Measurements from ENCODE around the gene ZKSCAN4. TPM values are rescaled to one million over a fixed set of nuclear protein-coding genes. Genes with fewer than 3 reads are reported as not detected.

ZKSCAN4 gene
- polyA plus RNA-seq, 1 donor (not counting 4 experiments of a cell fraction or from before 2014, with no cell fraction given) = 3.5 TPM

GRCh38 chr6:28224131-28225055 is 27.7 kb downstream of the ZKSCAN4 start:
- Histone ChIP-seq H3K27me3 (ENCODE audit: control insufficient read depth, extremely low read depth, insufficient read depth, low read length) (no peaks in the 10 kb centered on the region), H3K4me3 (ENCODE audit: control insufficient read depth in 2 of 3, extremely low read depth in 1 of 3, insufficient read depth in 2 of 3, low read depth in 1 of 3, low read length in 3 of 3) (peak overlapping the region; percentile 73 to 88 (median 83)), H3K27ac (ENCODE audit: control insufficient read depth, insufficient read depth, low read length) (peak overlapping the region; percentile 60), H3K9ac (ENCODE audit: control insufficient read depth, extremely low read depth, insufficient read depth, low read length) (peak overlapping the region; percentile 79), H3K9me1 (ENCODE audit: control insufficient read depth, extremely low read depth, insufficient read depth, low read length) (no peaks in the 10 kb centered on the region), H3K79me2 (ENCODE audit: control insufficient read depth, insufficient read depth, low read length) (no peaks in the 10 kb centered on the region), H2AFZ (ENCODE audit: control insufficient read depth, low read length) (peak overlapping the region; percentile 96), H3K36me3 (ENCODE audit: control insufficient read depth in 2 of 2, extremely low read depth in 1 of 2, insufficient read depth in 2 of 2, low read length in 2 of 2) (peaks cover 8 to 14% of the 10 kb centered on the region in 2 experiments), H3K4me2 (ENCODE audit: control insufficient read depth, extremely low read depth, insufficient read depth, low read depth, low read length) (peak overlapping the region; percentile 80), H3K9me3 (ENCODE audit: control insufficient read depth, low read depth, low read length) (no peaks in the 10 kb centered on the region), H4K20me1 (ENCODE audit: control insufficient read depth, extremely low read depth, insufficient read depth, low read length) (no peaks in the 10 kb centered on the region), H3K4me1 (ENCODE audit: control insufficient read depth, extremely low read depth, insufficient read depth, low read length) (peaks cover 12% of the 10 kb centered on the region)
- FAIRE-seq = no peak
- TF ChIP-seq EZH2 (IDR thresholded peaks at IDR 0.05; ENCODE audit: low read length) (no peak), CTCF (optimal IDR thresholded peaks at IDR 0.05 in 1 of 3, IDR thresholded peaks at IDR 0.05 in 1 of 3, conservative IDR thresholded peaks at IDR 0.05 in 1 of 3; ENCODE audit: extremely low read depth in 1 of 3, insufficient read depth in 2 of 3, low read length in 3 of 3) (no peak)
- no peak for DNase-seq (ENCODE audit: low read depth, low spot score)
- dilution Hi-C loops (cut with MboI; ENCODE audit: extremely low pct_ligation_motif_present, low sequenced_read_pairs) = no loop called here

- H3K79me2 ChIP-seq (ENCODE audit: control insufficient read depth, insufficient read depth, low read length) = no peaks in the 10 kb centered on the region
- no peaks in the 10 kb centered on the region for H3K36me3 ChIP-seq (ENCODE audit: control insufficient read depth in 2 of 2, extremely low read depth in 1 of 2, insufficient read depth in 2 of 2, low read length in 2 of 2)
- H3K9me3 ChIP-seq (ENCODE audit: control insufficient read depth, low read depth, low read length) = no peaks in the 10 kb centered on the region
- no peak for FAIRE-seq
- H3K27ac ChIP-seq (ENCODE audit: control insufficient read depth, insufficient read depth, low read length) = no peak overlapping the region
- TF ChIP-seq EZH2 (IDR thresholded peaks at IDR 0.05; ENCODE audit: low read length) (no peak), CTCF (optimal IDR thresholded peaks at IDR 0.05 in 1 of 3, IDR thresholded peaks at IDR 0.05 in 1 of 3, conservative IDR thresholded peaks at IDR 0.05 in 1 of 3; ENCODE audit: extremely low read depth in 1 of 3, insufficient read depth in 2 of 3, low read length in 3 of 3) (no peak)
- DNase-seq (ENCODE audit: low read depth, low spot score) = no peak
- H3K27me3 ChIP-seq (ENCODE audit: control insufficient read depth, extremely low read depth, insufficient read depth, low read length) = no peaks in the 10 kb centered on the region
- H3K4me3 ChIP-seq (ENCODE audit: control insufficient read depth in 2 of 3, extremely low read depth in 1 of 3, insufficient read depth in 2 of 3, low read depth in 1 of 3, low read length in 3 of 3) = no peak overlapping the region
- no peaks in the 10 kb centered on the region for H4K20me1 ChIP-seq (ENCODE audit: control insufficient read depth, extremely low read depth, insufficient read depth, low read length)
- H2AFZ ChIP-seq (ENCODE audit: control insufficient read depth, low read length) = no peak overlapping the region
- no peak overlapping the region for H3K4me2 ChIP-seq (ENCODE audit: control insufficient read depth, extremely low read depth, insufficient read depth, low read depth, low read length)
- no peak overlapping the region for H3K9ac ChIP-seq (ENCODE audit: control insufficient read depth, extremely low read depth, insufficient read depth, low read length)
- H3K9me1 ChIP-seq (ENCODE audit: control insufficient read depth, extremely low read depth, insufficient read depth, low read length) = no peaks in the 10 kb centered on the region
- peaks cover 14% of the 10 kb centered on the region for H3K4me1 ChIP-seq (ENCODE audit: control insufficient read depth, extremely low read depth, insufficient read depth, low read length)
- dilution Hi-C loops (cut with MboI; ENCODE audit: extremely low pct_ligation_motif_present, low sequenced_read_pairs) = no loop called here
These were observed 31.6 kb downstream of the ZKSCAN4 start for GRCh38 chr6:28220257-28221133.

Data from keratinocyte (primary cell).